GM19467 (cell line): ENCODE results near the gene NHP2.
A peak's percentile ranks its signal among the peaks of the same experiment; 100 is the strongest.
"Not testable (repeated sequence)": the region's sequence is repeated elsewhere in the genome, so short reads cannot be mapped to it uniquely, and the experiment has no call there.

Source experiments
- ATAC-seq: cut with Tn5 transposase; IDR thresholded peaks from one replicate; pipeline ENCODE4 v1.9.1; 2021; ENCODE audit warnings: mild to moderate bottlenecking, moderate library complexity; ENCODE audit not compliant: unreplicated experiment

Gene NHP2

DNA sequence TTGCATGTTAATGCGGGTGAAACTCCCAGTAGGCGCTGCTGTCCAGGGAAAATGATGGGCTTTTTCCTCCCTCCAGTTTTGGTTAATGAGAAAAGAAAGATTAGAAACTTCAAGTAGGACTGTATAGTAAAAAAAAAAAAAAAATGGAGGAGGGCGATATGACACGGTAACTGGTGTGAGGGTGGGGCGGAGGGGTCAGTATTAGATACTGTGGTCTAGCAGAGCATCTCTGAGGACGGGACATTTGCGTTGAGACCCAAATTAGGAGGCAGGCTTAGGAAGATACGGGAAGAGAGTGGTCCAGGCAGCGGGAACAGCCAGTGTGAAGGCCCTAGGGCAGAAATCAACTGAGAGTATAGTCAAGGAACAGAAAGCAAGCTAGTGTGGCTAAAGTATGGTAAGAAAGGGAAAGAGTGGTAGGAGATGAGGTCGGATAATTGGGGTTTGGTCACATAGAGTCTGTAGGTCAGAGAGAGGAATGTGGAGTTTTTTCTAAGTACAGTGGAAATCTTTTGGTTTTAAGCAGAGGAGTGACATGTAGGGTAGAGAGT lies 22.2 kb downstream of the NHP2 start:
- ATAC-seq: no peak

DNA sequence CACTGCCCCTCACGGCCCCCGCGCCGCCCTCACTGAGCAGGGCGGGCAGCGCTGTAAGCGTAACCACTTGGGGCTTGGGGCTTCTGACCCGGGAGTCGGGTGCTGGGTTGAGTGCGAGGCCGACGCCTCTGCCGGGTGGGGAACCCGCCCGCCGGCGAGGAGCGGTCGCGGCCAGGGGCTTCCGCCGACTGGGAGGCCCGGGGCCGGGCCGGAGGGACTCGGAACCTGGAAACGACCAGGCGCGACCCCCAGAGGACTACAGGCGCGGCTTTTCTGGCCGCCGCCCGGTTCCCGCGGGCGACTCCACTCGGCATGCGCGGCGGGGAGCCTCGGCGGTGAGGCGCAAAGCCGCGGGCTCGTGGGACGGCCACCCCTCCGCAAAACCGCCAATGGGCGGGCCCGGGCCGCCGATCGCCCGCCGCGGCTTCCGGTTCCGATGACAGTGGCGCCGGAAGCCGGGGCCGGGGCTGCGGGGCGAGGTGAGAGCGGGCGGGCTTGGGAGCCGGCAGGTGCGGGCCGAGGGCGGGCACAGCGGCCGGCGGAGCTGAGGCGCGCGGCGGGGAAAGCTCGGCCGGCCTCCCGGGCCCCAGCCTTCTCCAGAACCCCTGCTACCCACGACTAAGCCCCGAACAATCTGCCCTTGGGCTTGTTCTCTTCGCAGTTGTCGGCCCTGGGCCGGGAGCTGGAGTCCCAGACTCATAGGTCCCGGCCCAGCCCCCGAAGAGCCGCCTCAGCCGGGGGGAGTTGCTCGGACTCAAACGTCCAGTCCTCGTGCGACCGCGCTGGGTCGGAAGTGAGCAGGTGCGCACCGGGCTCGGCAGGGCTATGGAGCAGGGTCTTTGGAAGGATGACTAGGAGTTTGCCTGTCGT lies 22.9 kb downstream of the NHP2 start, which contains the start of gene RMND5B:
Gene RMND5B, plus strand, starts transcription at position 439 of the 870 bp plus-strand sequence. CDS start 7,106 bp downstream, outside the sequence.
- ATAC-seq: peak; percentile 85

DNA sequence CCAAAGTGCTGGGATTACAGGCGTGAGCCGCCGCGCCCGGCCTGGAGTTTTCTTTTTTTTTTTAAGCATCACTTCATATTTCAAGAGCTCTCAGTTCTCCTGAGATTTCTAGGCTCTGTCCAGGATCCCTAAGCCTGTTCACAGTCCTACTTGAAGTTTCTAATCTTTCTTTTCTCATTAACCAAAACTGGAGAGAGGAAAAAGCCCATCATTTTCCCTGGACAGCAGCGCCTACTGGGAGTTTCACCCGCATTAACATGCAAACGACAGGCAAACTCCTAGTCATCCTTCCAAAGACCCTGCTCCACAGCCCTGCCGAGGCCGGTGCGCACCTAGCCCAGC lies 23.5 kb downstream of the NHP2 start:
- ATAC-seq: not testable (repeated sequence)

DNA sequence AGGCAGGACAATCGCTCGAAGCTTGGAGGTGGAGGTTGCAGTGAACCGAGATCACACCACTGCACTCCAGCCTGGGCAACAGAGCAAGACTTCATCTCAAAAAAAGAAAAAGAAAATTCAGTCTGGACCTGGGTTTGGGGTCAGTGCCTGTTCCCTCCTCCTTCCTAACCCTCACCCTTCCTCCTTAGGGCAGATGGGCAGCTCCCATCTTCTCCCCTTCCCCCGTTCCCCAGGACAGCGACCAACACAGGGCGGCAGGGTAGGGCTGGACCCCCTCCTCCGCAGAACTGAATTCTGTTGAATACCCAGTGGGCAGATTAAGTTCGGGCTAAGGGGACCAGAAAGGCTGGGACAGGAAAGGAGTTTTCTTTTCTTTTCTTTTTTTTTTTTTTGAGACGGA lies 24.4 kb downstream of the NHP2 start:
- ATAC-seq: no peak

DNA sequence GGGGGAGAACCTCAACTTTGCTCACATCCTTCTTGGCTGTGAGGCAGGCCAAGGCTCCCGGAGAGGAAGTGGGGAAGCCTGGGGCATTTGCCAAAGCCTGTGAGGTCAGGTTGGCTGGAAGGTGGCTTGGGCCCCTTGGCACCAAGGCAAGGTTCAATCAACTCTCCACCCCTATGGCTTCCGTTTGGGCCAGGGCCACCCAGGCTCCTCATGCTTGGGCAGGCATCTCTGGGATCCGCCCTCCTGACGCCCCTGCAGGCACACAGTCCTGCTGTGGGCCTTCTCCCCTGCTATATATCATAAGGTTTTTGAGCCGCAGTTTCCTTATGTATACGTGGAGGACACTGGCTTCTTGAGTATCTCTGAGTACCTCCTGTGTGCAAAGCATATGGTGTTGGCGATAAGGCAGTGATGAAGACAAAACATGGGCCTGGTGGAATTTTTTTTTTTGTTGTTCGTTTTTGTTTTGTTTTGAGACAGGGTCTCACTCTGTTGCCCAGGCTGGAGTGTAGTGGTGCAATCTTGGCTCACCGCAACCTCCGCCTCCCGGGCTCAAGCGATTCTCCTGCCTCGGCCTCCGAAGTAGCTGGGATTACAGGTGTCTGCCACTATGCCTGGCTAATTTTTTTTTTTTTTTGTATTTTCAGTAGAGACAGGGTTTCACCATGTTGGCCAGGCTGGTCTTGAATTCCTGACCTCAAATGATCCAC lies 26.2 kb downstream of the NHP2 start:
- ATAC-seq: not testable (repeated sequence)

DNA sequence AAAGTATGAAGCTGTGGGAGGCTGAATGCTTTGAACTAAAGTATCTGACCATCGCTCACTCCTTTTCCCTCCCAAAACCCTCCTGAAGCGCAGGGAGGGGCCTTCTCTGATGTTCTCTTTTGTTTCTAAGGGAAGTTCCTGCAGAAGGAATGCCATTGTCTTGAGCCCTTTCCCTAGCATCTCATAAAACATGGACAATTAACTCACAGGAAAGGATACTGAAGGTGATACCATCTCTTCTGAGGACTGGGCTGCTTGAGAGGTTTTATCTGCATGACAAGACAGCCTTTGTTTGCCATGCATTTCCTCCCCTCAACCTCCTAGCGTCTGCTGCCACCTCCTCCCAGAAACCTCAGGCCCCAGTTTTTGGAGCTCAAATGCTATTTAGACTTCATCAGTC lies 27.1 kb downstream of the NHP2 start:
- ATAC-seq: no peak

DNA sequence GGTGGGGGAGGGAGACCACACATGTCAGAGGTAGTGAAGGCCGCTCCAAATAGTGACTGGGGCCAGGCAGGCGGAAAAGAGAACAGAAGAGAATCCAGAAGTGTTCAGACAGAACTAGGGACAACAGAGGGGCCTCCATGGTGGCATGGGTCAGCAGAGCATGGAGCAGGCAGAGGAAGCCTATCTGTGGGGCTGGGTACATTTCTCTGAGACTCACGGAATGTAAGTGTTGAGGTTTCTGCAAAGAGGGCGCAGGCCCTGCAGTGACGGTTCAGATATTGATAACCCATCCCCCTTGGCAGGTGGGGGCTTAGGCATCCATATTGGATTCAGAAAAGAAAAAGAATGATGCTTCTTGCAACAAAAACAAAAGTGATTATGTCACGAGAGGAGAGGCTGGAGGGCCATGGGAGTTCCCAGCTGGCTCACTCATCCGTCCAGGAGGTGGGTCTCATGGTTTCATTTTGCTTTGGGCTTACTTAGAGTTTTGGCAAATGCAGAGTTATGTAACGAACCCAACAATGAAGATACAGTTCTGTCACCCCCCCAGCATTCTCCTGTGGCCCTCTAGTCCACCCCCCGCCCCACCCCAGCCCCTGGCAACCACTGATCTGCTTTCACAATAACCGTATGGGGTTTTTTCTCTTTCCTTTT lies 28.3 kb downstream of the NHP2 start:
- ATAC-seq: no peak

DNA sequence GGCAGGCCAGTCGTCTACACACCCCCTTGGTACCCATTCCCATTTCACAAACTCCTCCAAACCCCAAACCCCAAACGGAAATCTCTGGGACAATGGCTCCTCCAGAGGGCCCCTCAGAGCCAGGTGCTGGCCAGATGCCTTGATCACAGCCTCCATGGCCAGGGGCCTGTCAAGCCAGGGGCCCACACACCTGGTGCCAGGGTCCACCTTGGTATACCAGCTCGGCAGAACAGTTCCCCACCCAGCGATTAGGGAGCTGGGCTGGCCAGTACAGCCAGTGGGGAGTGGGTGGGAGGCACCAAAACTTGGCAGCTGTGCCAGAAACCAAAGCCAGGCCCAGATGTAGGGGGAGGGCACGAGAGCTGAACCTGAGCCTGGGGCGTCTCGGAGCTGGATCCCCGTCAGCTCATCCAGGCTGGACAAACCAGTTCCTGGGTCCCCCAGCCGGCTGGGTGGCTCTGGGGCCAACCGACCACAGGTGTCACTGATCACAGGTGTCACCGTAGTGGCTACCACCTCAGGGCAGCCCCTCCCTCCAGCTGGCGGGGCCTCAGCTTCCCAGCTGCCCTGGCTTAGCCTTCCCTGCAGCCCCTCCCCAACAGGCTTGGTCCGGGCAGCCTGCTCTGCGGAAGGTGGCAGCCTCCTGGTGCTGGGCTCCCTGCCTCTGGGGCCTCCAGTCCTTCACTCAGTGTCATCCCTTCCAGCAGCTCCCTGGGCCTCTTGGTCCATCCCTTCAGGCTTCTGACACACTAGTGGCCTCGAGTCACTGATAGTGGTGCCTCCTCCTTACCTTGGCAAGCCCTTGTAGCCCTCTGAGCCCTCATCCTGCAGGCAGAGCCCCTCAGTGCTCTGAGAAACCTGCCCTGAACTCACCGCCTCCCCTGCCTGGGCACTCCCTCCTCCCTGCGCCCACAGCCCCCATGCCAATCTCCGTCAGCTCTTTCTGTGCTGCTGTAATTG lies 29.4 kb downstream of the NHP2 start:
- no peak for ATAC-seq

DNA sequence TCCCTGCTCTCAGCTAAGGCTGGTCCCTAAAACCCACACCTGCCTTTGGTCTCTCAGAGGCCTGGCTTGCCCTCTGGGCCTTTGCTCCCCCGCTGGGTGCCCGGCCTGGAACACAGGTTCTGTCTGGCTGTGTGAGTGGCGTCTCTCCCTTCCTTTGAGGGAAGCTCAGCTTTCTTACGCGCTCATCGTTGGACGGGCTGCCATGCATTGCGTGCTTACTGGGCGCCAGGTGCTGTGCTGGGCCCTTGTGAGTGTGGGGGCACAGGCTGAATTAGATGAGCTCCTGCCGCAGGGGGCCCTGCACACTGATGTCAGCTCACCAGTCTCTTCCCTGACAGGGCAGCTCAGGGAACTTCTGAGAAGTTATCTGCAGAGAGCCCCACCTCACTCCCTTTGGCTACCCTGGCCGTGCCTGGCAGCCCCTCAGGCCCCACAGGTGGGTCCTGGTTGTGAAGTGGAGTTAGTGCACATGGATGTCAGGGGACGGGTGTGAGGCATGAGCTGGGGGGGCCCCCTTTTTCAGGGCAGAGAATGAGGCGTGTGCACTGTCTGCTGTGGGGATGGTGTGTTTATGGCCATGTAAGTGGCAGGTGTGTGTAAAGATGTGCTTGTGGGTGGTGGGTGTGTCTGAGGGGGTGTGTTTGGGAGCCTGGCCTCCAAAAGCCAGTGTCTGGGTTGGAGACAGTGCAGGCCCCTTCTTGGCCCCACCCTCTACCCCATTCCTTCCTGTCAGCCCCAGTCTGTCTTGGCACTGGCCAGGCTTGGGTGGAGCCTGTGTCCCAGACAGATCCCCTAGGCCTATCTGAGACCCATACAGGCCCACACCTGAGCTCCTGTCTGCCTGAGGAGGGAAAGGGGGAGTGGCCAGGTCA lies 30.4 kb downstream of the NHP2 start:
- ATAC-seq: no peak

DNA sequence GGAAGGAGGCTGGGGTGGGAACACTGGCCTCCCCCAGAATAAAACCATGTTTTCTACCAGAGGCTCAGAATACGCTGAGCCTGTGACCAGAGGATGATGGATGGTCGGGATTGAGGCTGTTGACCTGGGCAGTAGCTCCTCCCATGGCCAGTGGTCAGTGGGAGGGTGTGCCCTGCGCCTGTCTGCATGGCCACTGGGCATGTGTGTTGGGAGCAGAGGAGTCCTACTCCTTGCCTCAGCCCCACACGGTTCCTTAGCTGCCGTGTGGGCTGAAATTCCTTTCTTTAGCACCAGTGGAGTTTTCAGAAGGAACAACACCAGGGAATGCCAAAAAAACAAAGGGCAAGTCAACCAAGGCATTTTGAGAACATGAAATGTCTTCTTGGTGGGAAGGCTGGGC lies 31.3 kb downstream of the NHP2 start:
- no peak for ATAC-seq

DNA sequence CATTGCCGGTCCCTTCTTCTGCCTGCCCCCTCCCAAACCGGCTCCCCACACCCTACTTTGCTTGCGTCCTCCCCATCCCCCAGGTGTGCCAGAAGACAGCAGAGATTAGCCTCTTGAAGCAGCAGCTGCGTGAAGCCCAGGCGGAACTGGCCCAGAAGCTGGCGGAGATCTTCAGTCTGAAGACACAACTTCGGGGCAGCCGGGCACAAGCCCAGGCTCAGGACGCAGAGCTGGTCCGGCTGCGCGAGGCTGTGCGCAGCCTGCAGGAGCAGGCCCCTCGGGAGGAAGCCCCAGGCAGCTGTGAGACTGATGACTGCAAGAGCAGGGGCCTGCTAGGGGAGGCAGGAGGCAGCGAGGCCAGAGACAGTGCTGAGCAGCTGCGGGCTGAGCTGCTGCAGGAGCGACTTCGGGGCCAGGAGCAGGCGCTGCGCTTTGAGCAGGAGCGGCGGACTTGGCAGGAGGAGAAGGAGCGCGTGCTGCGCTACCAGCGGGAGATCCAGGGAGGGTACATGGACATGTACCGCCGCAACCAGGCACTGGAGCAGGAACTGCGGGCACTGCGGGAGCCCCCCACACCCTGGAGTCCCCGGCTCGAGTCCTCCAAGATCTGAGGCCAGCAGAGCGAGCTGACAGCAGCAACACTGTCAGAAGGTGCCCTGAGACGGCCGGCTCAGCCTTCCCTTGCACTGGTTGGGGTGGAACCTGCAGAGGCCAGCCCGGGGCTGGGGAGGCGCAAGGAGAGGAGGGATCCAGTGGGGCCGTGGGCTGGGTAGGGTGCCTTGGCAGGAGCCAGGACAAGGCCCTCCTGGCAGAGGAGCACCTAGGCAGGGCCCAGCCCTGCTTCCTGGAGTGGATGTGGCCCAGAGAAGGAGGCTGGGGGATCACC lies 32.1 kb downstream of the NHP2 start:
- ATAC-seq: no peak

DNA sequence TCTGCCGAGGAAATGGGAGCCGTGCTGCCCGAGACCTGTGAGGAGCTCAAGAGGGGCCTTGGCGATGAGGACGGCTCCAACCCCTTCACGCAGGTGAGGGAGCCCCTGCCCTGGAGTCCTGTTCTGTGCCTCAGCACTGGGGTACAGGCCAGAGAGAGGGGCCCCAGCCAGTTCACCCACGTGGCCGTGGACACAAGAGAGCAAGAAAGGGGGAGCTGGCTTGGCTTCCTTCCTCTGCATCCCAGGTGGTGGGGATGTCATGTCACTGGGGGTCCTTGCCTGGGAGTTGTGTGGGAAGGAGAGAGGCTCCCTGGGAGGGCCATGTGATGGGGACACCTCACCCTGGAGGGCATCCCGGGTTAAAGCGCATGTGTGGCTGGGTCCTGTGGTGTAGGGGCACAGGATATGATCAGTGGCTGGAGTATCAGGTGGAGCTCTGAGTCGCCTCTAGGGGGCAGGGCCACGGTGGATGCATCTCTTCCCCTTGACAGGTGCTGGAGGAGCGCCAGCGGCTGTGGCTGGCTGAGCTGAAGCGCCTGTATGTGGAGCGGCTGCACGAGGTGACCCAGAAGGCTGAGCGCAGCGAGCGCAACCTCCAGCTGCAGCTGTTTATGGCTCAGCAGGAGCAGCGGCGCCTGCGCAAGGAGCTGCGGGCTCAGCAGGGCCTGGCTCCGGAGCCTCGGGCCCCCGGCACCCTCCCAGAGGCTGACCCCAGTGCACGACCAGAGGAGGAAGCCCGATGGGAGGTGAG lies 32.9 kb downstream of the NHP2 start:
- peak; percentile 75 for ATAC-seq

DNA sequence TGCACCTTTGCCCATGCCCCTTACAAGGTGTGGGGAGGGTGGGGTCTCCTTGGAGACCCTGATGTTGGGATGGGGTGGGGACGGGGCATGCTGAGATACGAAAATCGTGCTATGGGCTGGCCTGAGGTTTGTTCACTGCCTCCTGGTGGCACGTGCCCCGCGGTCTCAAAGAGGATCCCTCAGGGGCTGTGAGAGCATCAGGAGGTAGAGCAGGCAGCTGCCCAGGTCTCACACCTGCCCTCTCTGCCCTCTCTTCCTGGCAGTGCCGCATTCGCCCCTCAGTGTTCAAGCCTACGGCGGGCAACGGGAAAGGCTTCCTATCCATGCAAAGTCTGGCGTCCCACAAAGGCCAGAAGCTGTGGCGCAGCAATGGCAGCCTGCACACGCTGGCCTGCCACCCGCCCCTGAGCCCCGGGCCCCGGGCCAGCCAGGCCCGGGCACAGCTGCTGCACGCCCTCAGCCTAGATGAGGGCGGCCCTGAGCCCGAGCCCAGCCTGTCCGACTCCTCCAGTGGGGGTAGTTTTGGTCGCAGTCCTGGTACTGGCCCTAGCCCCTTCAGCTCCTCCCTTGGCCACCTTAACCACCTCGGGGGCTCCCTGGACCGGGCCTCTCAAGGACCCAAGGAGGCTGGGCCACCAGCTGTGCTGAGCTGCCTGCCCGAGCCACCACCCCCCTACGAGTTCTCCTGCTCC lies 33.6 kb downstream of the NHP2 start:
- no peak for ATAC-seq

DNA sequence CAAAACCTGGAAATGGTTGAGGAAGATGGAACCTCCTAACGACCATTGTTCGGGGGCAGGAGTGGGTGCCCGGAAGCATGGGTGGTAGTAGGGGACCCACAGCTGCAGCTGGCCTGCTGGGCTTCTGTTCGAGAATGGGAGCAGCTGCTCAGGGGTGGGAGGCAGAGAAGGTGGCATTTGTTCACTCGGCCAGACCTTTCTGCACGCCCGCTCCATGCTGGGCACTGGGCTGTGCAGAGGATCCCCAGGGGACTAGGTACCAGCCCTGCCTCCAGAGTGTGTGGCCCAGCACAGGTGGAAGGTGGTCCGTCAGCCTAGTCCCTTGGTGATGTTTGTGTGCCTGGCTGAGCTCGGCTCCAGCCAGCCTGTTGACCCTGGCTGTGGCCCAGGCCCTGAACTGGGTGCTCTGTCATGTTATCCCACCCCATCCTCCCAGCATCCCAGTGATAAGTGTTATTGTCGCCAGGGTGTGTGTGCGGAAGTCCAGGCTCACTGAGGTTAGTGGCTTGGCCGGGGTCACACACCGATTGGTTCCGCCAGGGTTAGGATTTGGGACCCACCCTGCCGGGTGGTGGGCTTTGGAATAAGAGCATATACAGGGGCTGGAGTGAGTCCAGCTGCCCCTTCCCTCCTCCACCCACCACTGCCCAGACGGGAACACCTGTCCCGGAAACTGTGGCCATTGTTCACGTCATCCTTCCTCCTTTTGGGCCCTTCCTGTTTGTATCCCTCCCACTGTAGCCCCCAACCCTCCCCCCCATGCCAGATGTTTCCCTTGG lies 35.6 kb downstream of the NHP2 start:
- no peak for ATAC-seq

DNA sequence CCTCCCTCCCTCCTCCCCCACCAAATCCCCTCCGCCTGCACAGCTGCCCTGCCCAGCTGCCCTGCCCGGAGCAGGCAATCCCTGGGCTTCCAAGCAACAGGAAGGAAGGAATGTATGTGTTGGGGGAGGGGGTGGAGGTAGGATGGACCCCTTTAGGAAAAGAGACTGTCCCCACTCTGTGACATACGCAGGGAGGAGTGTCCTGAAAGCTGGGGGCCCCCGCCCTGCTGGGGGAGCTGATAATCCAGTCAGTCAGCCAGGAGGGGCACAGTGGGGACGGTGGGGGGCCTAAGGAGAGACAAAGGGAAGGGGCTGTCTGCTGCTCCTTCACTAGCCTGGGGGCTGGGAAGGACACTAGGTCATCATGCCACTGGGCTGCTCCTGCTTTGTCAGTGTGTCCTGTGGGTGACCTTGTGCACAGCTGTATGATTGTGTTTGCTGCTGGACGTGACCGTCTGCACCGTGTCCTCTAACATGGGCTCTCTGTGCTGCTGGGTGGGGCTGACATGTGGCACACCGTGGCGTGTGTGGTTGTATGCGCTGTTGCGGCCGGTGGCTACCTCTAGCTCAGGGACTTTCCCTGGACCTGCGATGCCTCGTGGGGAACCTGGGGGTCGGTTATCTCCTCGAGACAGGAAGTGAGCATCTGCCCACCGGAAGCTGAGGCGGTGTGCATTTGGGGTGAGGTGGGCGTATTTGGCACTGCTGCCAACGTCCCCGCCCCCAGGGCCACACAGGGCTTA lies 37.4 kb downstream of the NHP2 start:
- ATAC-seq: no peak

DNA sequence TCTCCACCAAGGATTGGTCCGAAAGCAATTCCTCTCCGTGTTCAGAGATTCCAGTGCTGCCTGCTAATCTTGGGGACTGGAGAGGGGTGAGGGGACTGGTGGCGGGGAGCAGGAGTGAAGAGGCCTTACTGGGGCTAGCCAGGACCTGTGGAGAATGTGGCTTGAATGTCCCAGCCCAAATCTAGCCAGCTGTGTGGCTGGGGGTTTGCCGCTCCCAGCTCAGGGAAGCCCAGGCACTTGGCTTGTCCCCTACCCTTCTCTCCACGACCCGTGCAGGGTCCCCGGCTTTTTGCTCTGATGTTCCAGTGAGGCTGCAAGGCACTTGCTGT lies 37.9 kb downstream of the NHP2 start:
- no peak for ATAC-seq
